GM12873 (cell line): ENCODE data around the gene DHRS2.

Experiments
- CTCF ChIP-seq: IDR thresholded peaks from 2 replicates; pipeline ENCODE4 v1.5.1; 2012; ENCODE audit warnings: low read depth, mild to moderate bottlenecking, moderate library complexity, low read length, control low read depth; ENCODE audit not compliant: insufficient read depth; ENCODE audit errors: missing control alignments

DHRS2 gene

DNA sequence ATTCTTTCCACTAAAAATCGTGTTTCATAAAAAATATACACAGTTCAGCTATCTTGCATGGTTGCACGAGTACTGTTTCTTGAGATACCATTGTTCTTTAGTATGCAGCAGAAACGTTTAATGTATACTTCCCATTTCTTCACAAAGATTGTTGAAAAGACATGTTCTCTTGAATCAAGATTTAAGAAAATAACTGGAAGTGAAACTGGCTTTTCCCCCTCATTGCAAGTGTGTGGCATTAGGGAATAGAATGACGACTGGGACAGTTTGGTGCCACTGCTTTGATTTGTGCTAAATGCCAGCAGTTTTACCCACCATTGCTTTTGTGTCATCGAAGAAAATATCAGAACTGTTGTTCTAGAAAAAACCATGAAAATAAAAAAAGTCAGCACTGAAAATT is 20.3 kb upstream of the DHRS2 start:
- TF ChIP-seq CTCF, result no peak

GRCh38 chr14:23617539-23617938 is 18.6 kb upstream of the DHRS2 start:
- TF ChIP-seq CTCF, result no peak

DNA sequence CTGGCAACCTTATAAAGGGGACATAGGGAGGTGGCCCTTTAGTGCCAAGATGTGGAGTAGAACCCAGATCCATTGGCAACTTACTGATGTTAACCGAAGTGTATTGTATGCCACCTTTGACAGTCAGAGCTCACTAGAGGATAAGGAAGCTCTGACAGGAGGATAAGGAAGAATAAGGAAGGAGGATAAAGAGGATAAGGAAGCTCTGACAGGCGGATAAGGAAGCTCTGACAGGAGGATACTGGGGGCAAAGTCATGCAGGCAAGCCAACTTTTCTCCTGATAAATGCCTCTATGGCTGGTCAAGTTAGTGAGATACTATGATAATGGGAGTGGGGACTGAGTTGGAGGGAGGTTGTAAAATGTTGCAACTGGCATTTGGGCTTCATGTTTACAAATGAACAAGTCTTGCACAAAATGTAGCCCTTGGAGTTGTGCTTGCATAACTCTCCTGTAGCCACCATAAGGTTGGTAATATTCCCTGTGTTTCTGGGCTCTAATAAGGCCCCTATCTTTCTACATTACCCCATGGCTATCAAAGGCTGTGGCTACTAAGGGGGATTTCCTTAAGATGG is 17.7 kb upstream of the DHRS2 start:
- no peak for TF ChIP-seq CTCF

- TF ChIP-seq CTCF, result no peak
Observed at GRCh38 chr14:23620177-23620702, 15.9 kb upstream of the DHRS2 start.

DNA sequence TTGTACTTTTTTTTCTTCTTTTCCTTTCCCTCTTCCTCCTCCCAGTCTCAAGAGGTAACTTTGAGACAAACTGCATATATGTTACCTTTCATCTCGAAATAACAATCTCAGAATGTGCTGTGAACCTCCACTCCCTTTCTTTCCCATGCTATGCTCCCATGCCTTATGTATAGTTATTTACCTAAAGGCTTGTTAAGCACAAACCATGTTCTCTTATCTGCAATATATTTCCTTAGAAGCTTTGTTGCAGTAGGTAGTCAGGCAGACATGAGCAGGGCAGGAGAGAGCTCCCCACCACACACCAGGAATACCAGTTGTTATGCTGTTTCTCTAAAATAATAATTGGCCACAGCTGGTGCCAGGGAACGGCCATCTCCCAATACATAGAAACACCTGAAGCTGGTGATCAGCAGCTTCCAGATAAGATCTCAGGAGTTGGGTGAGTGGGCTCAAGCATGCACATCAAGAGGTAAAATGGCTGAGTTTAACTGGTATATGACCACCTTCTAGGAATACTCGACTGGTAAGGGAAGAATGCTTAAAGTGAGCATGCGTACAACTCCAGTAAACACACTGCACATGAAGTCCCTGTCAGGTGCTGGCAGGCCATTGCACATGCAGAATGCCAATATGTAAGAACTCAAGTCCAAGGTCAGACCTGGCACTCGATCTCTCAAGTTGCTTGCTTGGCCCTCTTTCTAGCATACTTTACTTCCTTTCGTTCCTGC is 14.8 kb upstream of the DHRS2 start:
- no peak for TF ChIP-seq CTCF

DNA sequence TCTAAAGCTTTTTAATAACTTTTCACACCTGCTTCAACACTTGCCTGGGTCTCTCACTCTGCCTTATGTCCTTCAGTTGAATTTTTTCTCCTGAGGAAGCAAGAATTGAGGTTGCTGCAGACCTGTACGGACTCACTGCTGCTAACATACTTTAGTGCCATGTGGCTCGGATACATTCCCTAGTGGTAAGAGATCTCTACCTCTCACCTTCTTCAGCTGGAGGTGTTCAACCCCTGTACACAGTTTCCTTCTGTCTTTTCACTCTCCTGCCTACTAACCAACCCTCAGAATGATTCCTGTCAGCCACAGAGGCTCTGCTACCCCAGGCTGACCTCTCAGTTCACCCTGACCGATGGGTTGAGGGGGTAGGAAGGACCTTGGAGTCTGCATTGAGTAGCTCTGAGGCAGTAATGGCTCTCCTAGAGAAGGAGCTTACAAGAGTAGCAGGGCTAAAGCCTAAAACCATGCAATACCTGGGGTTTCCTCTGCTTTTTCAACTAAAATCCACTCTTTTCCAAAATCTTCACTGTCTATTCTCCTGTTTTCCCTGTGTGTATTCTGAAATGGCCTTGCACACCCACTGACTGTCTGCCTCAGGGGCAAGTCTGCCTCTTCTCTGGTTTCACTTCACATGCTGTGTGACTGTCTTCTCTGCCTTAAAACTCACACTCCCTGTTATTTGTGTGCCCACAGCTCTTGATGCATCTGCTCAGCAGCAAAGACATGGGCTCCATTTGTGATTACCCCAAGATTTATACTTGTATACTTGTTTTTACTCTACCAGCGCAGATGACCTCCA is 14.0 kb upstream of the DHRS2 start:
- TF ChIP-seq CTCF, result no peak

DNA sequence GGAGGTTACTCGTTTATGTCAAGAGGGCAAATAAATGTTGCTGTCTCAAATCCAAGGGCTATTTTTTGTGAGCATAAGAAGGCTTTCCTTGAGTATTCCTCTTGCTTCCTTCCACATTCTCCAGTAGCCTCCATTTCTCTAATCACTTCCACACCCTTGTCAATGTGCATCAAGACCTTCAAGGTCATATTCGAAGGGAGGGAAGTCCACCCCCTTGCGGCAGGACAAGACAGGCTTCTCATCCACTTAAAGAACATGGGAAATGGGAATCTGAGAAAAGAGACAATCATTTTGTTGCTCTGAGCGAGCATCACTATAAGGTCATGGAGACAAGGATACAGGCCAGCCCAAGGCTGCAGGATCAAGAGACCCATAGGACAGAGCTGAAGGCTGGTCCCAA is 13.2 kb upstream of the DHRS2 start:
- no peak for TF ChIP-seq CTCF
